K562 (cell line): Measurements from ENCODE around the gene BRD7. TPM values are rescaled to one million over a fixed set of nuclear protein-coding genes. Genes with fewer than 3 reads are reported as not detected.

Experiments
- ATAC-seq: fragments of 200-7000 bp; cut with Tn5 transposase; 3 replicates; pipeline ENCODE4 v1.9.1; 2020; ENCODE audit warnings: moderate library complexity
- BruUV-seq: library from RNA; stranded (reverse); fragments of 400-500 nt; replicated peaks from 2 replicates; lab custom pipeline; 2021; lab: Mats Ljungman, UMichigan
- CTCF ChIA-PET: fragments of 300-600 bp; formaldehyde crosslinking; extraction: SDS; loops from one replicate; lab custom pipeline; 2021; ENCODE audit warnings: low intra/inter-chr PET ratio; lab: Yijun Ruan, JAX
- POLR2A ChIA-PET: fragments of 300-600, 350-650 bp; sonication (Branson Sonifier 250); formaldehyde crosslinking; extraction: SDS; loops from one replicate; lab custom pipeline; 2021; ENCODE audit warnings: antibody characterized with exemption, inconsistent platforms; lab: Yijun Ruan, JAX
- DNase-seq, 4 experiments: peaks; one replicate each; pipeline versions ENCODE4 v3.0.0 to v3.0.0-alpha.2; 2011 to 2018; ENCODE audit warnings: low spot score in 3 of 4, mixed read lengths in 3 of 4; ENCODE audit errors: extremely low read depth in 1 of 4
- FAIRE-seq: peaks from 2 replicates; lab custom pipeline; 2011; peaks lifted over from hg19 to GRCh38; lab: Jason Lieb, UNC
- H2AFZ ChIP-seq: 2 replicates; pipeline ENCODE4 v1.6.0; 2011; ENCODE audit warnings: low read depth, low read length, control low read depth, inconsistent platforms
- H3K27ac ChIP-seq: fragments of 200-600 bp; 3 replicates; pipeline ENCODE4 v1.8.0; 2011; ENCODE audit warnings: low read depth, mild to moderate bottlenecking, control low read depth, inconsistent platforms, low read length, moderate library complexity, mixed read lengths; ENCODE audit errors: extremely low read depth
- H3K27me3 ChIP-seq, 2 experiments: fragments of 300-600 bp in 1 of 2; 2 replicates in 1 of 2; 3 replicates in 1 of 2; pipeline versions ENCODE4 v1.6.0 to v1.8.0; 2011; ENCODE audit warnings: inconsistent platforms in 2 of 2, low read length in 2 of 2, mild to moderate bottlenecking in 1 of 2, mixed read lengths in 1 of 2, moderate library complexity in 1 of 2; ENCODE audit not compliant: control insufficient read depth in 2 of 2, insufficient read depth in 2 of 2
- H3K36me3 ChIP-seq: fragments of 300-600 bp; 3 replicates; pipeline ENCODE4 v1.8.0; 2011; ENCODE audit warnings: mild to moderate bottlenecking, low read length, inconsistent platforms; ENCODE audit not compliant: control insufficient read depth, insufficient read depth
- H3K4me1 ChIP-seq, 2 experiments: fragments of 200-600 bp in 1 of 2; replicated peaks in 1 of 2; 2 replicates in 1 of 2; 3 replicates in 1 of 2; pipeline versions ENCODE4 v1.5.1 to v1.8.0; 2011; ENCODE audit warnings: inconsistent platforms in 2 of 2, low read length in 2 of 2, mild to moderate bottlenecking in 1 of 2, mixed read lengths in 1 of 2, moderate library complexity in 1 of 2; ENCODE audit not compliant: control insufficient read depth in 2 of 2, insufficient read depth in 2 of 2
- H3K4me2 ChIP-seq: 2 replicates; pipeline ENCODE4 v1.6.1; 2011; ENCODE audit warnings: low read length, control low read depth, inconsistent platforms, mixed read lengths; ENCODE audit not compliant: insufficient read depth
- H3K4me3 ChIP-seq: fragments of 200-600 bp; sonication (generic), shearing (Covaris generic); 2 replicates; pipeline ENCODE4 v1.5.1; 2016; ENCODE audit warnings: control low read depth, inconsistent platforms
- H3K79me2 ChIP-seq: fragments of 200-600 bp; 3 replicates; pipeline ENCODE4 v1.8.0; 2011; ENCODE audit warnings: low read length, inconsistent platforms; ENCODE audit not compliant: control insufficient read depth, insufficient read depth
- H3K9ac ChIP-seq, 2 experiments: 2 replicates each; pipeline versions ENCODE4 v1.6.0 to v1.6.1; 2011; ENCODE audit warnings: low read depth in 2 of 2, low read length in 2 of 2, control low read depth in 1 of 2, inconsistent platforms in 1 of 2, mild to moderate bottlenecking in 1 of 2, mixed read lengths in 1 of 2; ENCODE audit not compliant: insufficient read depth in 1 of 2
- H3K9me1 ChIP-seq: one replicate; pipeline ENCODE4 v1.6.0; 2011; ENCODE audit warnings: inconsistent platforms, mild to moderate bottlenecking, low read length, moderate library complexity; ENCODE audit not compliant: control insufficient read depth, insufficient read depth
- H3K9me3 ChIP-seq: replicated peaks from 2 replicates; pipeline ENCODE4 v1.5.1; 2011; ENCODE audit warnings: low read depth, low read length, inconsistent platforms; ENCODE audit not compliant: control insufficient read depth, insufficient read depth
- H4K20me1 ChIP-seq: replicated peaks from 2 replicates; pipeline ENCODE4 v1.6.1; 2011; ENCODE audit warnings: low read length, inconsistent platforms, mixed read lengths; ENCODE audit not compliant: control insufficient read depth, insufficient read depth
- CBX1 ChIP-seq: sonication (generic); IDR thresholded peaks from 2 replicates; pipeline ENCODE4 v1.6.1; 2016; ENCODE audit warnings: antibody characterized with exemption, low read depth, mild to moderate bottlenecking
- E2F3 ChIP-seq: fragments of 250-450 bp; sonication (Bioruptor Pico); IDR thresholded peaks from 2 replicates; pipeline ENCODE4 v1.4.0; 2020; ENCODE audit warnings: mild to moderate bottlenecking
- FUS ChIP-seq: fragments of 200-400 bp; formaldehyde crosslinking; optimal IDR thresholded peaks from 2 replicates; pipeline ENCODE3; 2017; ENCODE audit warnings: low read depth, low read length
- HDAC2 ChIP-seq: fragments of 450-650 bp; IDR thresholded peaks from 2 replicates; pipeline ENCODE4 v1.6.1; 2016; ENCODE audit warnings: mild to moderate bottlenecking
- HNRNPL ChIP-seq: fragments of 200-400 bp; formaldehyde crosslinking; IDR thresholded peaks from 2 replicates; pipeline ENCODE4 v1.6.1; 2017; ENCODE audit warnings: low read depth, mild to moderate bottlenecking, low read length
- POLR2G ChIP-seq: fragments of 200-400 bp; formaldehyde crosslinking; IDR thresholded peaks from 2 replicates; pipeline ENCODE4 v1.6.1; 2017; ENCODE audit warnings: low read depth, mild to moderate bottlenecking, antibody characterized with exemption, low read length, moderate library complexity
- SIN3B ChIP-seq: fragments of 450-650 bp; IDR thresholded peaks from 2 replicates; pipeline ENCODE4 v1.6.1; 2017; ENCODE audit warnings: low read depth, mild to moderate bottlenecking, moderate library complexity
- SIX5 ChIP-seq, 2 experiments: IDR thresholded peaks; 2 replicates each; pipeline ENCODE4 v1.6.1; 2011; ENCODE audit warnings: low read length in 2 of 2, borderline replicate concordance in 1 of 2, low read depth in 1 of 2, mild to moderate bottlenecking in 1 of 2, moderate library complexity in 1 of 2; ENCODE audit not compliant: insufficient read depth in 1 of 2
- ZNF431 ChIP-seq: sonication (generic); formaldehyde crosslinking; IDR thresholded peaks from 2 replicates; pipeline ENCODE4 v1.8.0; 2022; ENCODE audit warnings: mild to moderate bottlenecking, missing genetic modification reagents
- WGBS: fragments of 100-300 bp; shearing (Covaris generic); methylation state at CpG from one replicate; pipeline ENCODE4 v1.1.6; 2016; ENCODE audit warnings: low coverage, mixed read lengths; ENCODE audit not compliant: insufficient coverage; ENCODE audit errors: missing lambda C conversion rate; 5-methylcytosine and 5-hydroxymethylcytosine counted together
- in situ Hi-C: fragments of 300-500 bp; cut with MboI; formaldehyde crosslinking; loops from 4 replicates; pipeline ENCODE4 v1.15.0; 2018; ENCODE audit warnings: inconsistent platforms, mixed read lengths
- intact Hi-C: fragments of 100-400 bp; cut with micrococcal nuclease; formaldehyde crosslinking; loops from 2 replicates; pipeline ENCODE4 v1.14.2; 2022
- polyA plus RNA-seq, 8 experiments: library from polyadenylated mRNA; depleted of rRNA in 4 of 8; stranded (reverse) in 5 of 8; unstranded in 3 of 8; fragments of >200 nt; fragmentation: Nextera tagmentation in 2 of 8; fragmentation: Illumina TruSeq in 1 of 8; extraction: Ambion mirVana in 2 of 8; extraction: Trizol in 1 of 8; gene quantifications; 2 replicates each; pipeline versions ENCODE4 v1.2.1 to v1.2.3, GENCODE V29; 2011 to 2014; ENCODE audit warnings: inconsistent platforms in 1 of 8, missing spikeins in 1 of 8
- total RNA-seq, 7 experiments: library from RNA; depleted of rRNA in 6 of 7; stranded (reverse); fragments of >200 nt in 6 of 7; fragmentation: Illumina TruSeq in 2 of 7; extraction: Trizol in 2 of 7; gene quantifications; 2 replicates each; pipeline versions ENCODE4 v1.2.1 to v1.2.3, GENCODE V29; 2011 to 2021; ENCODE audit warnings: low replicate concordance in 1 of 7
- TF ChIP-seq, protein P1 (sequence below): fragments of 450-650 bp; formaldehyde crosslinking; conservative IDR thresholded peaks from 2 replicates; pipeline ENCODE4 v1.4.0; 2022; ENCODE audit warnings: mild to moderate bottlenecking, missing genetic modification characterization
- TF ChIP-seq, protein P2 (sequence below), 2 experiments: IDR thresholded peaks; 2 replicates each; pipeline ENCODE4 v1.6.1; 2012; ENCODE audit warnings: improper control_type of control experiment in 2 of 2, low read depth in 2 of 2, low read length in 2 of 2, borderline replicate concordance in 1 of 2

BRD7 gene
- total and polyA plus RNA-seq, 9 of the 15 experiments (the other 6 are each of a cell fraction or from before 2014, with no cell fraction given) = 20.6 to 101 (median 68.7) TPM

DNA sequence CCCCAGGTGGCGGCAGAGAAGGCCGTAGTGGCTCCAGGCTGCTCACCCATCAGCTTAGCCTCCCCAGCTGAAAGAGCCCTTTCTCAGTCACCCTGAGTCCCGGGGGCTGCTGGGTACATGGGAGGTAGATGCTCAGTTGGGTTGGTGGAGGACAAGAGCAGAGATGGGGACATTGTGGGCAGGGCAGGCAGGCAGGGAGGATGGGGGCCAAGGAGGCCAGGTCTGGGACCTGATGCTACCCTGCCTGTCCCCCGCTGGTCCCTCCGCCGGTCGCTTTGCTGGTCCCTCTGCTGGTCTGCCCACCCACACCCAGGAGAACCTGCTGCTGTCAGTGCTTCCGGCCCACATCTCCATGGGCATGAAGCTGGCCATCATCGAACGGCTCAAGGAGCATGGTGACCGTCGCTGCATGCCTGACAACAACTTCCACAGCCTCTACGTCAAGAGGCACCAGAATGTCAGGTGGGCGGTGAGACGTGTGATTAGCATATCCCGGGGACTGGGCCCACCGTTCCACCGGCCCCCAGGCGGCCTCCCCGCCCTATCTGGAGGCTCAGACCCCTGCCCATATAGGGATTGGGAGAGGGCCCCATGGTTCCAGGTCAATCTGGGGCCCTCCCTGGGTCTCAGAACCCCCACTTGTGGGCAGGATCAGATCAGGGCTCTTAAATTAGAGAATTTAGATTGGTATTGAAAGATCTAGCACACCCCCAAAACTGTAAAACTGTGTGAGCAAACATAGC lies 75.6 kb downstream of the BRD7 start:
- FAIRE-seq (no peak), DNase-seq (no peak), ATAC-seq (no peak)
- H3K9ac ChIP-seq = no peak overlapping the region; a peak in 1 of 4 replicates
- H4K20me1 ChIP-seq = no peaks in the 10 kb centered on the region; the same call in 1 of the 2 replicates
- no peak overlapping the region for H2AFZ ChIP-seq
- peaks cover 0 to 30% of the 10 kb centered on the region in 2 experiments; a peak in 2 of 5 replicates for H3K4me1 ChIP-seq
- POLR2A ChIA-PET = no interaction called here
- H3K9me1 ChIP-seq = no peaks in the 10 kb centered on the region
- no peaks in the 10 kb centered on the region for H3K27me3 ChIP-seq
- WGBS = 95% methylated on average over 18 of the region's 20 CpGs
- in situ Hi-C loops (no loop called here), intact Hi-C loops (no loop called here)
- no peak overlapping the region for H3K4me3 ChIP-seq
- peaks cover 91% of the 10 kb centered on the region; the same call in 2 of the 3 replicates for H3K36me3 ChIP-seq
- H3K27ac ChIP-seq = no peak overlapping the region
- no TSS peak for BruUV-seq
- CTCF ChIA-PET = no interaction called here
- peaks cover 4% of the 10 kb centered on the region; the same call in 1 of the 3 replicates for H3K79me2 ChIP-seq
- TF ChIP-seq POLR2G (0 out of 2 replicates have a peak, but pooled peaks have one; percentile 11), SIX5 (IDR thresholded peaks at IDR 0.05; ENCODE audit: borderline replicate concordance in 1 of 2, insufficient read depth in 1 of 2, low read depth in 1 of 2, low read length in 2 of 2) (no peak), HDAC2 (no peak)
- no peaks in the 10 kb centered on the region for H3K9me3 ChIP-seq
- H3K4me2 ChIP-seq = no peak overlapping the region

DNA sequence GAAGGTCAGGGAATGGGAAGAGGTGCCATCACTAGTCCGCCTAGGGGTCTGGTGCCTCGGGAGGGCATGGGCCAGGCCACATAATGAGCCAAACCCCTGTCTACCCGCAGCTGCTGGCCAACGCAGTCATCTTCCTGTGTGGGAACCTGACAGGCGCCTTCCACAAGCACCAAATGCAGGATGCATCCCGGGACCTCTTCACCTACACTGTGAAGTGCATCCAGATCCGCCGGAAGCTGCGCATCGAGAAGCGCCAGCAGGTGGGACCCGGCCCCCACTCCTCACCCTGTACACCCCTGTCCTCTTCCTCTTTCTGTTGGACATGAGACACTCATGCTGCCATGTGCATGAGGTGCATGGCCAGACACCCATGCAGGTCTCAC lies 76.2 kb downstream of the BRD7 start:
- peaks cover 0 to 32% of the 10 kb centered on the region in 2 experiments; a peak in 2 of 5 replicates for H3K4me1 ChIP-seq
- H3K9me1 ChIP-seq = no peaks in the 10 kb centered on the region
- whole genome bisulfite sequencing = over 99% methylated on average over 12 of the region's 12 CpGs
- H2AFZ ChIP-seq = no peak overlapping the region
- FAIRE-seq = no peak
- in situ Hi-C loops (no loop called here), intact Hi-C loops (no loop called here)
- ChIA-PET CTCF (no interaction called here), POLR2A (no interaction called here)
- H3K4me2 ChIP-seq = no peak overlapping the region
- no peak for DNase-seq
- no peaks in the 10 kb centered on the region for H3K27me3 ChIP-seq
- BruUV-seq = no TSS peak
- no peak overlapping the region for H3K4me3 ChIP-seq
- no peaks in the 10 kb centered on the region for H3K9me3 ChIP-seq
- H3K79me2 ChIP-seq = peaks cover 10% of the 10 kb centered on the region; the same call in 1 of the 3 replicates
- H3K36me3 ChIP-seq = peaks cover 91% of the 10 kb centered on the region; the same call in 2 of the 3 replicates
- peak overlapping the region in 1 of 2 experiments; percentile 13; a peak in 1 of 4 replicates for H3K9ac ChIP-seq
- no peaks in the 10 kb centered on the region; the same call in 1 of the 2 replicates for H4K20me1 ChIP-seq
- ATAC-seq = no peak
- no peak overlapping the region for H3K27ac ChIP-seq
- TF ChIP-seq ZNF431 (CRISPR knock-in tag) (no peak), HNRNPL (no peak), SIN3B (no peak), FUS (no peak), CBX1 (no peak), E2F3 (CRISPR knock-in tag) (no peak)
- TF ChIP-seq, protein P1, sequence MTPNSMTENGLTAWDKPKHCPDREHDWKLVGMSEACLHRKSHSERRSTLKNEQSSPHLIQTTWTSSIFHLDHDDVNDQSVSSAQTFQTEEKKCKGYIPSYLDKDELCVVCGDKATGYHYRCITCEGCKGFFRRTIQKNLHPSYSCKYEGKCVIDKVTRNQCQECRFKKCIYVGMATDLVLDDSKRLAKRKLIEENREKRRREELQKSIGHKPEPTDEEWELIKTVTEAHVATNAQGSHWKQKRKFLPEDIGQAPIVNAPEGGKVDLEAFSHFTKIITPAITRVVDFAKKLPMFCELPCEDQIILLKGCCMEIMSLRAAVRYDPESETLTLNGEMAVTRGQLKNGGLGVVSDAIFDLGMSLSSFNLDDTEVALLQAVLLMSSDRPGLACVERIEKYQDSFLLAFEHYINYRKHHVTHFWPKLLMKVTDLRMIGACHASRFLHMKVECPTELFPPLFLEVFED = no peak
- TF ChIP-seq, protein P2, sequence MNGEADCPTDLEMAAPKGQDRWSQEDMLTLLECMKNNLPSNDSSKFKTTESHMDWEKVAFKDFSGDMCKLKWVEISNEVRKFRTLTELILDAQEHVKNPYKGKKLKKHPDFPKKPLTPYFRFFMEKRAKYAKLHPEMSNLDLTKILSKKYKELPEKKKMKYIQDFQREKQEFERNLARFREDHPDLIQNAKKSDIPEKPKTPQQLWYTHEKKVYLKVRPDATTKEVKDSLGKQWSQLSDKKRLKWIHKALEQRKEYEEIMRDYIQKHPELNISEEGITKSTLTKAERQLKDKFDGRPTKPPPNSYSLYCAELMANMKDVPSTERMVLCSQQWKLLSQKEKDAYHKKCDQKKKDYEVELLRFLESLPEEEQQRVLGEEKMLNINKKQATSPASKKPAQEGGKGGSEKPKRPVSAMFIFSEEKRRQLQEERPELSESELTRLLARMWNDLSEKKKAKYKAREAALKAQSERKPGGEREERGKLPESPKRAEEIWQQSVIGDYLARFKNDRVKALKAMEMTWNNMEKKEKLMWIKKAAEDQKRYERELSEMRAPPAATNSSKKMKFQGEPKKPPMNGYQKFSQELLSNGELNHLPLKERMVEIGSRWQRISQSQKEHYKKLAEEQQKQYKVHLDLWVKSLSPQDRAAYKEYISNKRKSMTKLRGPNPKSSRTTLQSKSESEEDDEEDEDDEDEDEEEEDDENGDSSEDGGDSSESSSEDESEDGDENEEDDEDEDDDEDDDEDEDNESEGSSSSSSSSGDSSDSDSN (IDR thresholded peaks at IDR 0.05; ENCODE audit: borderline replicate concordance in 1 of 2, low read depth in 2 of 2, low read length in 2 of 2) = no peak
